GM21447 (cell line): Measurements from ENCODE around the gene ATP12A.

Experiments
- ATAC-seq: cut with Tn5 transposase; IDR thresholded peaks from one replicate; pipeline ENCODE4 v1.9.1; 2021; ENCODE audit not compliant: unreplicated experiment

The ATP12A gene

DNA sequence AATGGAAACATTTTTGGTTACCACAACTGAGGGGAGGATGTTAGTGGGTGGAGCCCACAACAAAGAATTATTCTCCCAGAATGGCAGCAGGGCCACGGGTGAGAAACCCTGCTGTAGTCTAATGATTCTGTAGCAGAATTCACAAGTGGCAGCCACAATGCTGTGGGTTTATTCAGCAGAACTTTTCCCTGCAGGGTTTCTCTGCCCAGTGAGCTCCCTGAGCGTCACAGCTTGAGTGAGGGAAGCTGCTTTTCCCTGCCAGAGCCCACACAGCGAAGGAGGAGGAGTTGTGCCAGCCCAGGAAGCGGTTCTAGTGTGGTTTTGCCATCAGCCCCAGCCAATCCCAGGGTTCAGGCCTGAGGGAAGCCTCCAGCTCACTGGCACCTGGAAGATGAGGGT is 4.4 kb downstream of the ATP12A start:
- ATAC-seq = peak; percentile 54

GRCh38 chr13:24685314-24685713 is 5.1 kb downstream of the ATP12A start:
- no peak for ATAC-seq

- ATAC-seq = no peak
Measured at GRCh38 chr13:24687611-24688010, 7.4 kb downstream of the ATP12A start.

GRCh38 chr13:24688111-24688510 is 7.9 kb downstream of the ATP12A start:
- ATAC-seq = no peak

- no peak for ATAC-seq
Measured at GRCh38 chr13:24688950-24689349, 8.7 kb downstream of the ATP12A start.

DNA sequence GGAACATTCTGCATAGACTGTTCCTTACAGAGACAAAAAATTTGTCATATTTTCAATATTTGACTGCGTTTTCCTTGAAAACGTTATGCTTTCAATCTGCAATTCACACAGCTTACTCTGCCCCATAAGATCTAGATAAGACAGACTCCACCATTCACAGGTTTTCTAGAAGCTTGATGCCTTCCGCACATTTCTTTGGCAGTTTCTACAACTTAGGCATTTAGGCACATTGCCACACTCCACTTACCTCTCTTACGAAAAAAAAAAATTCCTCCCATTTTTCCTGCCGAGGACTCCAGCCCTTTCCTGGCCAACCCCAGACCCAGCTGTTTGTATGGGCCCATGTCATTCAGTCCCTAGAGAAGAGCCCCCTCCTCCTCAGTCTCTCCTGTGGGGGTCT is 11.2 kb downstream of the ATP12A start:
- no peak for ATAC-seq

DNA sequence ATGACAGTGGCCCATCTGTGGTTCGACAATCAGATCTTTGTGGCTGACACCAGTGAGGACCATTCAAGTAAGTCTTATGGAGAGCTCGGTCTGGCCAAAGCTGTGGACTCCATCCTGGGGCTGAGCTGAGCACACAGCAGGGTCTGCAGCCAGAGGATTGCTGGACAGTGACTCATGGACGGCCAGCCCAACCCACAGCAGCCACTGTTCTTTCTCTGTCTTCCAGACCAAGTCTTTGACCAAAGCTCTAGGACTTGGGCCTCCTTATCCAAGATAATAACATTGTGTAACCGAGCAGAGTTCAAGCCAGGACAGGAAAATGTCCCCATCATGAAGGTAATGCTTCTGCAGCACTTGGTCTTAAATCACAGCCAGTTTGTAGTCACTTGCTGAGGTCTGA is 12.4 kb downstream of the ATP12A start:
- no peak for ATAC-seq

GRCh38 chr13:24693862-24694471 is 13.8 kb downstream of the ATP12A start:
- ATAC-seq = peak; percentile 60

- ATAC-seq = no peak
Measured at GRCh38 chr13:24694907-24695306, 14.7 kb downstream of the ATP12A start.

- ATAC-seq = no peak
Measured at GRCh38 chr13:24698686-24699085, 18.5 kb downstream of the ATP12A start.

- no peak for ATAC-seq
Measured at GRCh38 chr13:24699541-24699940, 19.3 kb downstream of the ATP12A start.

GRCh38 chr13:24700539-24700938 is 20.3 kb downstream of the ATP12A start:
- no peak for ATAC-seq

- no peak for ATAC-seq
Measured at GRCh38 chr13:24706886-24707585, 26.8 kb downstream of the ATP12A start.

GRCh38 chr13:24709186-24709913 is 29.1 kb downstream of the ATP12A start:
- peak; percentile 89 for ATAC-seq

DNA sequence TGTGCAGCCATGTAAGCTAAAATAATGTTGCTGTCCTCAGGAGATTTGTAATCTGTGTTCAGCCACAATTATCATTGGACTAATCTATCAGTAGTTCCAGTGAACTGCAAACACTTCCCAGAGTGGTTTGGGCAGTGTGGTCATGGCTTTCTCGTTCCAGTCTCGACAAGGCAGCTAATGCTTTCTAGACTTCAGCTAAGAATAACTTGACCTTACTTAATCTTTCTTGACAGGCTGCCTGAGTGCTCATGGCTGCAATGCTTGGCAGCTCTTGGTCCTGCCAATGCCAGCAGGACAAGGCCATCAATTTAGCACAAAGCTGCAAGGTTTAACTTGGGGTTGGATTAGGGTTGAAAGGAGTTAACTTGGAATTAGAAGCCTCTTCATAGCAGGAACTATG is 32.8 kb downstream of the ATP12A start:
- no peak for ATAC-seq

GRCh38 chr13:24716011-24716410 is 35.8 kb downstream of the ATP12A start:
- ATAC-seq = no peak

DNA sequence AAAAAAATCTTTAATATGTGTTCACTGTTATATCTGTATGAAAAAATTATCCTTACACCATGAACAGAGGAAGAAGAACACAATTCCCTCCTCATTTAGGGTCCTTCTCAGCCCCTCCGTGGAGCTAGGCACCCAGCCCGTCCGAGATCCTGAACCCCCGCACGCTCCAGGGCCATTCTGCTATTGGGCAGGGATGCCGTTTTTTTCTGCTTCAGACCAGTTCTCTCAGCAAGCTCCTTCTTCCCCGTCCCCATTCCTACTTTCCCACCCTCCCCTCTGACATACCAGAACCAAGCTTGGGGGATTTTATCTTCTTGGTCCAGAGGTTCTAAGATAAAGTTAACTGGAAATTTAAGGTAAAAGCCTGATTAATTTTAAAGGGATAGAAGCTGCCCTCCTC is 36.2 kb downstream of the ATP12A start:
- ATAC-seq = no peak

DNA sequence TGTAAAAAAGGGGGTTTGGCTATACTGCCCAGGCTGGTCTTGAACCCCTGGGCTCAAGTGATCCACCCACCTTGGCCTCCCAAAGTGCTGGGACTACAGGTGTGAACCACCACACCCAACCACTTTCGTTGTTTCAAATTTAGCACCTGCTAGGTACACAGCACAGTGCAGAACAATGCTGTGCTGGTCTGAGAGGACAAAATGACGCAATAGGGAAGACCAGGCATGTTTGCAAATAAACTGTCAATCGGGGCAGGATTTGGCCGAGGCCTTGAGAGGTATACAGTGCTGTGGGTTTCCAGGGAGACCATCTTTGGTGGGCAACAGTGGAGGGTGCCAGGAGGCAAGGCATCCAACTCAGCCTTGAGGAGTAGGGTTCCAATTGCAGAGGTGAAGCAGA is 37.0 kb downstream of the ATP12A start:
- ATAC-seq = no peak

- no peak for ATAC-seq
Measured at GRCh38 chr13:24718192-24718965, 38.2 kb downstream of the ATP12A start.

- ATAC-seq = no peak
Measured at GRCh38 chr13:24719139-24719538, 38.9 kb downstream of the ATP12A start.

GRCh38 chr13:24723206-24723605 is 43.0 kb downstream of the ATP12A start:
- no peak for ATAC-seq
